ENCODE measurements around the gene SH3BGRL2.

SH3BGRL2 gene

DNA sequence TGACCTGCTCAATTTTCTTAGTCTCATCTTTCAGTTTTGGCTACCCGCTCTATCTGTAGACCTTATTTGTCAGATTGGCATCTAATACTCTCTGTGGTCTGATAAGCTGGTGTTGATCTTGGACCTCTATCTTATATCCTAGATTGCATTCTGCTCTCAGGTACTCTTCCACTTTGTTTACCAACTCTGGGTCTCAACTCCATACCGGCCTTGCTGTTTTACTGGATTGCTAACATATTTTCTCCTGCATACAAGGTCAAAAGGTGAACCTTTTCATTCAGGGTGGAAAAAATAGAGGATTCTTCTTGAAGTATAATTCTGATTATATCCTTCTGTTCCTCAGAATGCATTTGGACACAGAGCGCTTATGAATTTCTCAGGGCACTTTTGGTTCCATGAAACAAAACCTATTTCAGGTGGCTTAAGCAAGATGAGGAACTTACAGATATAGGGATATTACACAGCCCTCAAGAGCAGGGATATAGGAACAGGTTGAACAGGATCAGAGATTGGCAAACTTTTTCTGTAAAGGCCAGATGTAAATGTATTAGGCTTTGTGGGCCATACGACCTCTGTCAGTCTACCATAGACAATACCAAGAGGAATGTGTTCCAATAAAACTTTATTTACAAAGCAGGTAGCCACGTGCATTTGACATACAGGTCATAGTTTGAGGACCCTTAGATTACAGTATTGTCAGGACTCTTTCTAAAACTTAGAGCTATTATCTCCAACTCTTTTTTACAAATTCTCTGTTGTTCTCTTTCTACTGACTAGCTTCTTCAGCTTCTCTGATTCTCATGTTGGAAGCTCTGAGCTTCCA is 2.5 kb upstream of the SH3BGRL2 start:
- Mint-ChIP-seq H3K27ac (no peak overlapping the region), H3K4me3 (no peak overlapping the region), H3K9me3 (no peaks in the 10 kb centered on the region), H3K4me1 (peaks cover 6% of the 10 kb centered on the region), H3K36me3 (no peaks in the 10 kb centered on the region)
- DNase-seq (ENCODE audit: low spot score in 2 of 2) (no peak), ATAC-seq (no peak)

DNA sequence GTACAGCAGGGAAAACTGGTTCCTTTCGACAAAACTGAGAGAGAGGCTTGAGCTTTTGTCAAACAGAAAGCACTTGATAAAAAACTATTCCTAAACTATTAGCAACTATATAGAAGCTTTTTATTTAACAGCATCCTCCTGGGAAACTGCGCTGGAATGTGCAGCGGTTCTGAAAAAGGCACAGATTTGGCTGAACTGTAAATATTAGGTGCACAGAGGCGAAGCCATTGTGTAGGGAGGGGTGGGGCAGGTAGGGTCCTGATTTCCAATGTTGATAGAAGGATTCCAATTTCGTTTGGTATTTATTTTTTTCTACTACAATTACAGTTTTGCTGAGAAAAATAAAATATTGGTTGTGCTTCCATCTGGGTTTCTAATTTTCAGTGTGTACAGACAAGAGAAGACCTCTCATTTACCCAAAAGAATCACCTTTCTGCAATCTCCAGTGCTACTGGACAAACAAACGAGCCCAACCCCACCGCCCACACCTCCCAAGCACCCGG is 698 bp upstream of the SH3BGRL2 start:
- Mint-ChIP-seq H3K4me3 (peak overlapping the region; percentile 67), H3K9me3 (no peaks in the 10 kb centered on the region), H3K27ac (no peak overlapping the region), H3K4me1 (peaks cover 6% of the 10 kb centered on the region), H3K36me3 (no peaks in the 10 kb centered on the region)
- no peak for DNase-seq (ENCODE audit: low spot score in 2 of 2)
- ATAC-seq, result no peak

DNA sequence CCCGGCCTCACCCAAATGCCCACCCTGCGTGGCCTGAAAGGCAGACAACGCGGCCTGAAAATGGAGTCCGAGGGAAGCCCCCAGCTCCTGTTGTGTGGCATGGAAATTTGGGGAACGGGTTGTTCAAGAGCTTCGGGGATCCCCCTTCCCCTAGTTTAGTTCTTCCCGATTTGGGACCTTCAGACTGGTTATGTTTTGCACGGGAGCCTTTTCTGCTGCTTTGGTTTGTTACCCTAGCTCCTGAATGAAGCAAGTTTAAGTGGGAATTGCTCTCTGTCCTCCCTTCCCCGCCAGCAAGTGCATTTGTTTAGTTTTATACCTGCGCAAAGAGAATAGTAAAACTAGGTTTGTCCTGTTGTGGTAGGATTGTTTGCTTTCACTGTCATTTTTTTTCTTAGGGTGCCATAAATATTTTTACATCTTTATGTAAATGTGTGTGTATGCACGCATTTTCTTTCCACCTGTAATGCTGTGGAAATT is 604 bp downstream of the SH3BGRL2 start:
- DNase-seq (ENCODE audit: low spot score in 2 of 2) (no peak), ATAC-seq (no peak)
- Mint-ChIP-seq H3K27ac (no peak overlapping the region), H3K36me3 (no peaks in the 10 kb centered on the region), H3K4me1 (peaks cover 6% of the 10 kb centered on the region), H3K9me3 (no peaks in the 10 kb centered on the region), H3K4me3 (peak overlapping the region; percentile 67)

DNA sequence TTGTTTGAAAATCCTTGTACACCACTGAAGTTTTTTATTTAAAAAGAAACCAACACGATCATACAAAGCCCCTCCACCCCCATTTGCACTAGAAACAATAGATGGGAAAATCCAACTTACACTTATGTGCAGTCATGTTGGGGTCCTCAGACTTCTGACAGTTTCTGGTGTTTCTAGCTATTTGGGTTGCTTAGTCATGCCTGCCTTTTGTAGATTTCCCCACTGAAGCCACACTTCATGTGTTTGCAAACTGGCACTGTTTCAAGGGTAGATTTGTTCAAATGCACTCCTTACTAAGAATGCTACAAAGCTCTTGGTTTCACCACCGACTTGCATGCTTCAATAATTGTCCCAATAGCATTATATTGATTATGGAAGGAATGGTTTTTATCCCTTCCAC is 1.5 kb downstream of the SH3BGRL2 start:
- no peak overlapping the region for H3K4me3 Mint-ChIP-seq
- ATAC-seq (no peak), DNase-seq (ENCODE audit: low spot score in 2 of 2) (no peak)
- H3K27ac Mint-ChIP-seq, result no peak overlapping the region
- H3K36me3 Mint-ChIP-seq, result no peaks in the 10 kb centered on the region
- H3K9me3 Mint-ChIP-seq, result no peaks in the 10 kb centered on the region
- peaks cover 6% of the 10 kb centered on the region for H3K4me1 Mint-ChIP-seq

DNA sequence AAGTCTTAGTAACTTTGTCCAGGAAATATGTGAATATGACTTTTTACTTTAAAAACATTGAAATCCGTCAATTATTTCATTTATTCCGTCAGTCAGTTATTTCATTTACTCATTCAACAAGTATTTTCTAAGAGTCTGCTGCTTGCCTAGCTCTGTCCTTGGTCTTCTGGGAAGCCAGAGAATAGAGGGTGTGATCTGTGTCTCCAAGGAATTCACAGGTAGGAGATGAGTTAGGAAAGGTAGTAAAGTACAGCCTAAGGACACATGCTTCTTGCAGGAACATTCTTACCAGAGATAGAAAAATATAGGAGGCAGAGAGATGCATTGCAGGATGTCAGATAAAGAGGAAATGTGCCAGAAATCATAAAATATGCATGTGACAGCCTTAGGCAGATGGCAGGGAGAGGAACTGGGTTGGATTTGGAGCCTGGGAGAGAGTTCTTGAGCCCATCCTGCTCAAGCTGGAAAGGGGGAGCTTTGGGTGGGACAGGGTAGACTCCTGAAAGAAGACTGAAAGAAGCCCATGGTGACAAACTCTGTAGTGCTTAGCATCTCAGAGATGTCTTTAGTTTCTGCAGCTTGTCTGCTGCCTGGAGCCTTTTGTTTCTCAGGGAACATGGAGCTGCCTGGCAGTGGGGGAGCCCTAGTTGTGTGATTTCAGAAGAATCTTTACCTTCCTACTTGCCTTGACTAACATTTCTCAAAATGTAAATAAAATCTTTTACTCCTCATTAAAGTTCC is 3.5 kb downstream of the SH3BGRL2 start:
- H3K9me3 Mint-ChIP-seq, result no peaks in the 10 kb centered on the region
- H3K27ac Mint-ChIP-seq, result no peak overlapping the region
- H3K4me3 Mint-ChIP-seq, result no peak overlapping the region
- no peaks in the 10 kb centered on the region for H3K36me3 Mint-ChIP-seq
- DNase-seq (ENCODE audit: low spot score in 2 of 2) (no peak), ATAC-seq (no peak)
- H3K4me1 Mint-ChIP-seq, result peaks cover 6% of the 10 kb centered on the region

DNA sequence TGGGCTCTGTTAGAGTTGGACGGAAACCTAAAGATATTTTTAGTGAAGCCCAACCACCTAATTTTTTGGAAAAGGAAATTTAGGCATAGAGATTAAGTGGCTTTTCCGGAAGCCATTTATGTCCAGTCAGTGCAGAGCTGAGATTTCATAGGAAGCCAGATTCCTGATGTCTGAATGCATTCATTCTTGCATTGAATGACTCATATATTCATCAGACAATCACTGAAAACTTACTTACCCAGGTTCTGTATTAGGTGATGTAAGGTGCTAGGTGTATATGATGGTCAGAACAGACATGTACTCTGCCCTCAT is 4.1 kb downstream of the SH3BGRL2 start:
- Mint-ChIP-seq H3K9me3 (no peaks in the 10 kb centered on the region), H3K27ac (no peak overlapping the region), H3K4me3 (no peak overlapping the region), H3K36me3 (no peaks in the 10 kb centered on the region), H3K4me1 (peaks cover 6% of the 10 kb centered on the region)
- ATAC-seq (no peak), DNase-seq (ENCODE audit: low spot score in 2 of 2) (no peak)

DNA sequence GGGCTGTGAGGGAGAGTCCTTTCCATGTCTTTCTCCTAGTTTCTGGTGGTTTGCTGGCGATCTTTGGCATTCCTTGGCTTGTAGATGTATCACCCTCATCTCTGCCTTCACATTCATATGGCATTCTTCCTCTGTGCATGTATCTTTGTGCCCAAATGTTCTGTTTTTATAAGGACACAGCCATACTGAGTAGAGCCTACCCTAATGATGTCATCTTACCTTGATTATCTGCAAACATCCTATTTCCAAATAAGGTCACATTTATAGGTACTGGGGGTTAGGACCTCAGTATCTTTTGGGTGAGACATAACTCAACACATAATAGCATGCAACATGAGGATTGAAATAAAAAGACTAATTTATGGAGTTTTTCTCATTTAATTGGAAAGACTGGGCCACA is 5.5 kb downstream of the SH3BGRL2 start:
- DNase-seq (ENCODE audit: low spot score in 2 of 2) (no peak), ATAC-seq (no peak)
- Mint-ChIP-seq H3K27ac (no peak overlapping the region), H3K4me1 (no peaks in the 10 kb centered on the region), H3K4me3 (no peak overlapping the region), H3K36me3 (no peaks in the 10 kb centered on the region), H3K9me3 (no peaks in the 10 kb centered on the region)

DNA sequence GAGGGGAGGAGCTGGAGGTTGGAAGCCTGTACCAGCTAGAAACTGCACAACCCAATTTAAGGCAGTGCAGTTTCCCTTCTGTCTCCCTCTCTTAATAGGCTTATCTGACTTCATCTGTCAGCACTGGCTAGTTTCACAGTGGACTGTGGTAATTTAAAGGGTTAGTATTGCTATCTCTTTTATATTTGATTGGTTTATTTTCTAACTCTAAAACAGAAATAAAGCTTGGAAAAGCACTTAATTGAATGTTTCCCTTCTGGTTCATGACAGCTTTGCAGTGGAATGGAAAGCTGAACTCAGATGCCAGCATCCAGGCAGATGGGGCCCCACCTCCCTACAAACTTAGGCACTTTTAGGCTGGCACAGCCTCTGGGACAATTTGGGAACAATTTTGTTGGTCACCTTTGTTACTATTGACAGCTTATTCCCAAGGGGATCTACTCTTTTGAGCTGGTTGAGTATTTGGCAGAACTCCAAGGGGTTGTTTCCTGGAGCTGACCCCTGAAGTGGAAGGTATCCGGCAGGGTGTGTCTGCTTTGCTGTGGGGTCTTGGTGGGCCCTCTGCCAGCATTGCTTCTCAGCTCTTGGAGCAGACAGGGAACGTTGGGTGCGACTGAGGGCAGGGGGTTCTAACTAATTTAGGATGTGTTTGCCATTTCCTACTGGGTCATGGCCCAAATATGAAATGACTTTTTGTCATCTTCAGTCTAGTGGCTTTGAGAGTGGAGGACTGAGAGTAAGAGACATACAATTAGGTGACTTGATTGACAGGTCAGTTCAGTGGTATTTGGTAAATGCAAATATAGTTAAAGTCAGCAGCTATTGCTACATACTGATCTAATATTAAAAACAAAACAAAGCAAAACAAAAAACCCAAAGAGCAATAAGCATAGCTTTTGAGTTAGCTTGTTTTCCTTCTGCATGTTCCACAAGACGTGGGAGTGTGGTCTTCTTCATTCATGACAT is 9.3 kb downstream of the SH3BGRL2 start:
- Mint-ChIP-seq H3K27ac (no peak overlapping the region), H3K9me3 (no peaks in the 10 kb centered on the region), H3K36me3 (no peaks in the 10 kb centered on the region), H3K4me1 (no peaks in the 10 kb centered on the region), H3K4me3 (no peak overlapping the region)
- ATAC-seq, result no peak
- DNase-seq (ENCODE audit: low spot score in 2 of 2), result no peak

DNA sequence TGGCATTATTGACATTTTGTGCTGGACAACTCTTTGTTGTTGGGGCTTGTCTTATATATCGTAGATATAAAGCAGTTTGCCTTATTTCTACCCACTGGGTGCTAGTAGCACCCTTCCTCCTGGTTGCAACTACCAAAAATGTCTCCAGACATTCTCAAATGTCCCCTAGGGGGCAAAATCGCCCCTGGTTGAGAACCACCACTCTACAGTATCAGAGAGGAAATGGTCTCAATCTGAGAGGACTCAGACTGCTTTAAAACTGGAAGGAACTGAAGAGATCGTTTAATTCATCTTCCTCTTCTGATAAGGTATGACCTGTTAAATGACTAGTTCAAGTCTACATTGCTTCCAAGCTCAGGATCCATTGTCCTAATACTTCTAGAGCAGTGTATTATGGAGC is 14.9 kb downstream of the SH3BGRL2 start:
- Mint-ChIP-seq H3K4me3 (no peak overlapping the region), H3K9me3 (no peaks in the 10 kb centered on the region), H3K4me1 (no peaks in the 10 kb centered on the region), H3K27ac (no peak overlapping the region), H3K36me3 (no peaks in the 10 kb centered on the region)
- DNase-seq (ENCODE audit: low spot score in 2 of 2) (no peak), ATAC-seq (peak; percentile 40)

DNA sequence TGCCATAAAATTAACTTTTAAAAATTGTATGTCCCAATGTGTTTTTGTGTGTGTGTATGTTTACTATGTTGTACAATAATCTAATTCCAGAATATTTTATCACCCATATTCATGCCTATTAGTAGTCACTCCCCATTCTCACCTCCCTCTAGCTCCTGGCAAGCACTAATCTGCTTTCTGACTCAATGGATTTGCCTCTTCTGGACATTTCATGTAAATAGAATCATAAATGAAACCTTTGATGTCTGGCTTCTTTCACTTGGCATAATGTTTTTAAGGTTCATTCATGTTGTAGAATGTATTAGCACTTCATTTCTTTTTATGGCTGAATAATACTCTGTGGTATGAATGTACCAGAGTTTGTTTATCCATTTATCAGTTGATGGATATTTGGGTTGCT is 15.4 kb downstream of the SH3BGRL2 start:
- ATAC-seq, result no peak
- H3K4me1 Mint-ChIP-seq, result no peaks in the 10 kb centered on the region

DNA sequence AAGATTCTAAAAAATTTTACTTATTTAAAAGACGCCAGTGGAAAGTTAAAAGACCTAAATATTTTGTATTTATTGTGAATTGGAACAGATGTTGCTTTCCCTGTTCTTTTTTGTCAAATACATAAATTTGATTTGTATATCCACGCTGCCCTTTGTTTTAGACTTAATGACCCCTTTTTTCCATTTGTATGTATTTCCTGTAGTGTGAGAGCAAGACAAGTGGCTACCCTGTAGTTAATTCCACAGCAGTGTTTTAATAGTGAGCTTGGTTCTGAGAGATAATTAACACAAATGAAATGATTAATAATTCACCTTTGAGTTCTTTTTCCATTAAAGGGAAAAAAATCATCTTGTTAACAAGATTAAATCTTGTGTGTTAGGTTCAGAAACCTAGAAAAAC is 16.6 kb downstream of the SH3BGRL2 start:
- Mint-ChIP-seq H3K9me3 (no peaks in the 10 kb centered on the region), H3K27ac (no peak overlapping the region), H3K4me3 (no peak overlapping the region), H3K4me1 (no peaks in the 10 kb centered on the region), H3K36me3 (no peaks in the 10 kb centered on the region)
- DNase-seq (ENCODE audit: low spot score in 2 of 2) (no peak), ATAC-seq (no peak)

More for the DNA sequence above, 15.4 kb downstream of the SH3BGRL2 start:
- no peaks in the 10 kb centered on the region for H3K36me3 Mint-ChIP-seq
- no peak overlapping the region for H3K27ac Mint-ChIP-seq
- DNase-seq (ENCODE audit: low spot score in 2 of 2), result no peak
- no peaks in the 10 kb centered on the region for H3K9me3 Mint-ChIP-seq
- no peak overlapping the region for H3K4me3 Mint-ChIP-seq

DNA sequence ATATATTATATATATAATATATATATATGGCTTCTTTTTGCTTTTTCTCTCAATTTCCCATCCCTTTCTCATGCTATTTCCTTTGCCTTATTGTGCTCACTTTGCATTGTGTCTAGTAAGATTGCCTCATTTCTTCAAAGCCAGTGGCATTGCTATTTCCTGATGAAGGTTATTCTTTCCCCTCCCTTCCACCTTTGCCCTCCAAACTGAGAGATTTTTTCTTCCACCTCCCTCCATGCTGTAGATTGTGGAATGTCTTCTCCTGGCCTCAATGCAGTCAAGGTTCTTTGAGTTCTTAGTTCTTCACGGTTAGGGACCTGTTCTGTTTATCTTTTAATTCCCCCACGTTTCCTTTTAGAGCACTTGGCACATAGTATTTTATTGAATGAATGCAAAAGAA is 17.2 kb downstream of the SH3BGRL2 start:
- Mint-ChIP-seq H3K27ac (no peak overlapping the region), H3K36me3 (no peaks in the 10 kb centered on the region), H3K9me3 (no peaks in the 10 kb centered on the region), H3K4me3 (no peak overlapping the region), H3K4me1 (no peaks in the 10 kb centered on the region)
- DNase-seq (ENCODE audit: low spot score in 2 of 2), result no peak
- no peak for ATAC-seq

DNA sequence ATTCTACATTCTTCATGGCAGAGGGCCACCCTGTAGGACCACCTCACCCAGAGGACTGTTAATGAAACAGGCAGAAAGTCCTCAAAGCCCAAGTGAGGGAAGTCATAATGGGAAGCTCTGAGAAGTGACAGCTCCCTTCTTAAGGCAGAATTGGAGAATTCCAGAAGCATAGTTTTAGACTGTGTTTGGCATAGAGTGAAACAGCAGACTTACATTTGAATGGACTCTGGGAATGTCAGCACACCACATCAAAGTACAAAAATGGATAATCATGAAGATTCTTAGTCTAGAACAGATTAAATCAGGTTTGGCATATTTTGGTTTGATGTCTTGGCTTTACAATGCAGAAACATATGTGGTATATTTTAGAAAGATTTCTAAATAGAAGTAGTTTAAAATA is 17.9 kb downstream of the SH3BGRL2 start:
- Mint-ChIP-seq H3K36me3 (no peaks in the 10 kb centered on the region), H3K4me3 (no peak overlapping the region), H3K9me3 (no peaks in the 10 kb centered on the region), H3K4me1 (no peaks in the 10 kb centered on the region), H3K27ac (no peak overlapping the region)
- ATAC-seq (no peak), DNase-seq (ENCODE audit: low spot score in 2 of 2) (no peak)

DNA sequence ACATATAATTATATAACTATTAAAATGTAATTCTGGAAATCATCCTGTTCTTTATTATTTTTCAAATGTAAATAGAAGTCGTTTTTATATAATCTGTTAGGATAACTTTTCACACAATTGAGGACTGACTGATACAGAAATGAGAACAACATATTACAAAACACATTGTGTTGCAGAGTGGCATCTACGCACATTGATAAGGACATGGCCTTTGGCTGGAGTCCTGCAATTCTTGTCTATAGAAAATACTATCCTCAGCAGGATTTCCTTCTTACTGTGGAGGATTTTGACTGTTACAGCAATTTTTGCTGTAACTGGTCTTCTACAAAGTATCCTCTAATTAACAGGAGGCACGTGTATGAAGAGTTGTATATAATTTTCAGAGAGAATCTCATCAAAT is 19.8 kb downstream of the SH3BGRL2 start:
- no peaks in the 10 kb centered on the region for H3K9me3 Mint-ChIP-seq
- no peak overlapping the region for H3K4me3 Mint-ChIP-seq
- ATAC-seq (no peak), DNase-seq (ENCODE audit: low spot score in 2 of 2) (no peak)
- H3K27ac Mint-ChIP-seq, result no peak overlapping the region
- H3K4me1 Mint-ChIP-seq, result no peaks in the 10 kb centered on the region
- no peaks in the 10 kb centered on the region for H3K36me3 Mint-ChIP-seq

DNA sequence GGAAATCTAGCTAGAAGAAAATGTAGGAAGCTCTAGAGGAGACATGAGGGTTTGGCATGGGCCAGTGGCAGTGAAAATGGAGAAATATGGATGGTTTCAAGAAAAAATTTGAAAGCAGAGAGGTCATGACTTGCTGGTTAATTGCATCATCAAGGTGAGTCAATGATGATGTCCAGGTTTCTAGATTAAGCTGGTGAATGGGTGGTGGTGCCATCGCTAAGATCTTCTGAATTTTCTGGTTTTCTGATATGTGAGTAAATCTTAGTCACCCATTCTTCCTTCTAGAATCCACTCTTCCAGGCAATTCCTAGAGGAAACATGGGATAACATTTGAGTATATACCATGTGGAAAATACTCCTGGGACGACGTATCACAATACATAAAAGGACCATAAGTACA is 25.0 kb downstream of the SH3BGRL2 start:
- peaks cover 6% of the 10 kb centered on the region for H3K4me1 Mint-ChIP-seq
- ATAC-seq (no peak), DNase-seq (ENCODE audit: low spot score in 2 of 2) (no peak)
- H3K9me3 Mint-ChIP-seq, result peaks cover 3% of the 10 kb centered on the region
- no peaks in the 10 kb centered on the region for H3K36me3 Mint-ChIP-seq
- H3K27ac Mint-ChIP-seq, result no peak overlapping the region
- no peak overlapping the region for H3K4me3 Mint-ChIP-seq

Measured in stimulated activated effector memory CD8-positive, alpha-beta T cell treated with anti-CD3 and anti-CD28 coated beads, Interleukin-12 subunit alpha, Interleukin-12 subunit beta, amount 100 ng/mL, for 72 hours (primary cell).